Endodermal cell (in vitro differentiated cells): ENCODE results near the gene FXR2. TPM values are rescaled to one million over a fixed set of nuclear protein-coding genes. Genes with fewer than 3 reads are reported as not detected.

Experiments
- DNase-seq: peaks from one replicate; pipeline ENCODE4 v3.0.0-alpha.2; 2017
- H3K27ac ChIP-seq: 2 replicates; pipeline ENCODE4 v1.5.1; 2013; ENCODE audit warnings: mild to moderate bottlenecking, low read depth, low read length, moderate library complexity
- H3K27me3 ChIP-seq: 2 replicates; pipeline ENCODE4 v1.6.1; 2013; ENCODE audit warnings: mild to moderate bottlenecking, low read length, moderate library complexity; ENCODE audit not compliant: insufficient read depth, control insufficient read depth, poor library complexity, severe bottlenecking
- H3K36me3 ChIP-seq: 2 replicates; pipeline ENCODE4 v1.7.0; 2013; ENCODE audit warnings: mild to moderate bottlenecking, low read length, moderate library complexity; ENCODE audit not compliant: control insufficient read depth, insufficient read depth
- H3K4me1 ChIP-seq: one replicate; pipeline ENCODE4 v1.7.0; 2013; ENCODE audit warnings: low read length; ENCODE audit not compliant: control insufficient read depth, insufficient read depth
- H3K4me3 ChIP-seq: 2 replicates; pipeline ENCODE4 v1.5.1; 2013; ENCODE audit warnings: mild to moderate bottlenecking, low read length, moderate library complexity
- H3K9ac ChIP-seq: 2 replicates; pipeline ENCODE4 v1.6.1; 2013; ENCODE audit warnings: mild to moderate bottlenecking, low read length, moderate library complexity; ENCODE audit not compliant: poor library complexity, severe bottlenecking; ENCODE audit errors: extremely low read depth
- H3K9me3 ChIP-seq: 2 replicates; pipeline ENCODE4 v1.6.1; 2013; ENCODE audit warnings: mild to moderate bottlenecking, low read length, moderate library complexity; ENCODE audit not compliant: control insufficient read depth
- H3K27ac Mint-ChIP-seq: 2 replicates; pipeline ENCODE4 v1.8.0; 2020; ENCODE audit warnings: mixed read lengths
- H3K27me3 Mint-ChIP-seq: 2 replicates; pipeline ENCODE4 v1.8.0; 2021; ENCODE audit warnings: mild to moderate bottlenecking, mixed read lengths; ENCODE audit not compliant: insufficient read depth
- H3K36me3 Mint-ChIP-seq: 2 replicates; pipeline ENCODE4 v1.8.0; 2020; ENCODE audit warnings: low read depth, mixed read lengths
- H3K4me1 Mint-ChIP-seq: 2 replicates; pipeline ENCODE4 v1.8.0; 2020; ENCODE audit warnings: mixed read lengths
- H3K4me3 Mint-ChIP-seq: 2 replicates; pipeline ENCODE4 v1.8.0; 2020; ENCODE audit warnings: mild to moderate bottlenecking, moderate library complexity, mixed read lengths
- H3K9me3 Mint-ChIP-seq: 2 replicates; pipeline ENCODE4 v1.8.0; 2020; ENCODE audit warnings: mild to moderate bottlenecking, mixed read lengths
- WGBS, 2 experiments: methylation state at CpG; one replicate each; pipeline versions ENCODE4 v1.1.5 to v1.1.7; 2013; ENCODE audit warnings: missing lambda C conversion rate in 2 of 2, mixed read lengths in 1 of 2; ENCODE audit not compliant: insufficient coverage in 1 of 2, insufficient read length in 1 of 2; 5-methylcytosine and 5-hydroxymethylcytosine counted together
- total RNA-seq, 2 donors: library from RNA; stranded (reverse); fragmentation: NEBNext Ultra II Directional in 1 of 2; extraction: Animal tissue kit (Norgen Biotek cat#: 25700) in 1 of 2; gene quantifications; 2 replicates in 1 of 2; 3 replicates in 1 of 2; pipeline ENCODE4 v1.2.1, GENCODE V29; 2021
- TF ChIP-seq, protein P1 (sequence below): fragments of 200-600 bp; sonication (generic); conservative IDR thresholded peaks from 2 replicates; pipeline ENCODE4 v1.5.0; 2021; ENCODE audit warnings: antibody characterized with exemption, mild to moderate bottlenecking

FXR2 gene
- total RNA-seq, 2 donors from 2014 or later, result 52.1 to 53.9 TPM

GRCh38 chr17:7562208-7562605 is 52.5 kb downstream of the FXR2 start:
- Histone ChIP-seq H3K27me3 (no peaks in the 10 kb centered on the region), H3K4me1 (peaks cover 3% of the 10 kb centered on the region), H3K4me3 (peak overlapping the region; percentile 99), H3K36me3 (peaks cover 37% of the 10 kb centered on the region), H3K9me3 (no peaks in the 10 kb centered on the region), H3K27ac (peak overlapping the region; percentile 49), H3K9ac (peak overlapping the region; percentile 75)
- Mint-ChIP-seq H3K36me3 (peaks cover 31% of the 10 kb centered on the region), H3K4me1 (peaks cover 33% of the 10 kb centered on the region), H3K27me3 (no peaks in the 10 kb centered on the region), H3K4me3 (peak overlapping the region; percentile 79), H3K27ac (peak overlapping the region; percentile 85), H3K9me3 (no peaks in the 10 kb centered on the region)
- no peak for DNase-seq
- TF ChIP-seq, protein P1, sequence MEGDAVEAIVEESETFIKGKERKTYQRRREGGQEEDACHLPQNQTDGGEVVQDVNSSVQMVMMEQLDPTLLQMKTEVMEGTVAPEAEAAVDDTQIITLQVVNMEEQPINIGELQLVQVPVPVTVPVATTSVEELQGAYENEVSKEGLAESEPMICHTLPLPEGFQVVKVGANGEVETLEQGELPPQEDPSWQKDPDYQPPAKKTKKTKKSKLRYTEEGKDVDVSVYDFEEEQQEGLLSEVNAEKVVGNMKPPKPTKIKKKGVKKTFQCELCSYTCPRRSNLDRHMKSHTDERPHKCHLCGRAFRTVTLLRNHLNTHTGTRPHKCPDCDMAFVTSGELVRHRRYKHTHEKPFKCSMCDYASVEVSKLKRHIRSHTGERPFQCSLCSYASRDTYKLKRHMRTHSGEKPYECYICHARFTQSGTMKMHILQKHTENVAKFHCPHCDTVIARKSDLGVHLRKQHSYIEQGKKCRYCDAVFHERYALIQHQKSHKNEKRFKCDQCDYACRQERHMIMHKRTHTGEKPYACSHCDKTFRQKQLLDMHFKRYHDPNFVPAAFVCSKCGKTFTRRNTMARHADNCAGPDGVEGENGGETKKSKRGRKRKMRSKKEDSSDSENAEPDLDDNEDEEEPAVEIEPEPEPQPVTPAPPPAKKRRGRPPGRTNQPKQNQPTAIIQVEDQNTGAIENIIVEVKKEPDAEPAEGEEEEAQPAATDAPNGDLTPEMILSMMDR, result no peak
- 1 to 25% methylated on average over 1 to 28 of the region's 28 CpGs for WGBS, 2 experiments

DNA sequence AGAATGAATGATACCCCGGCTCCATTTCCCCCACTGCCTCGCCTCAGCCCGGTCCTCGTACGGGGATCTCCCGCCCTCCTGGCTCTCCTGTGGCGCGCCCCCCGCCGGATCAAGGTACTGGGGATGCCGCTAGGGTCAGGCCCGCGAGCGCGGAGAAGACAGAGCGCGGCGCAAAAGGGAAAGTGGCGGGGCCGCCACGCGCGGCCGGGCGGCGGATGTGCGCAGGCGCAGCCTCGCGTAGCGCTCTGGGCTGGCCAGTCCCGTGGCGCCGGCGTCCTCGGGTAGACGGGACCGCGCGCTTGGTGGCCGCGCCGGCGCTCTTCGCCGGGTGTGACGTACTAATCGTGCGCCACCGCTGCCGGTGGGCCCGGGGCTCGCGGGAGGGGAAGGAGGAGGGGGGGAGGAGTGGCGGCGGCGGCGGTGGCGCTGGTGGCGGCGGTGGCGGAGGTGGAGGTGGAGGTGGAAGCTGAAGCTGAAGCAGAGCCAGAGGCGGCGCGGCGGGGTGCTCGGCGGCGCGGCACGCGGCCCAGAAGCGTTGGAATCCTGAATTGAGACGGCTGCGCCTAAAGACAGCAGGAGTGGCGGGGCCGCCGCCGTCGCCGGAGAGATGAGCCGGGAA is 53.0 kb downstream of the FXR2 start, which contains the start of gene SENP3:
Gene SENP3 (plus strand): TSS at position 331 of the 619 bp plus-strand sequence. CDS start 1,158 bp downstream, outside the sequence.
- Mint-ChIP-seq H3K36me3 (peaks cover 27% of the 10 kb centered on the region), H3K4me1 (peaks cover 33% of the 10 kb centered on the region), H3K9me3 (no peaks in the 10 kb centered on the region), H3K4me3 (peak within 1 kb of the TSS; percentile 79), H3K27ac (peak within 1 kb of the TSS; percentile 98), H3K27me3 (no peaks in the 10 kb centered on the region)
- Histone ChIP-seq H3K9ac (peak within 1 kb of the TSS; percentile 75), H3K36me3 (peaks cover 32% of the 10 kb centered on the region), H3K4me3 (peak within 1 kb of the TSS; percentile 99), H3K9me3 (no peaks in the 10 kb centered on the region), H3K4me1 (peaks cover 3% of the 10 kb centered on the region), H3K27me3 (no peaks in the 10 kb centered on the region), H3K27ac (peak within 1 kb of the TSS; percentile 89)
- peak; percentile 97 for DNase-seq
- WGBS, 2 experiments, result 0% methylated on average over 23 to 76 of the region's 82 CpGs
- TF ChIP-seq, protein P1, result no peak

GRCh38 chr17:7561028-7561575 is 53.6 kb downstream of the FXR2 start:
- peak overlapping the region; percentile 79 for H3K4me3 Mint-ChIP-seq
- 0 to 1% methylated on average over 23 to 32 of the region's 32 CpGs for WGBS, 2 experiments
- DNase-seq, result peak; percentile 98
- peaks cover 27% of the 10 kb centered on the region for H3K36me3 ChIP-seq
- H3K27me3 Mint-ChIP-seq, result no peaks in the 10 kb centered on the region
- peak overlapping the region; percentile 75 for H3K9ac ChIP-seq
- H3K9me3 ChIP-seq, result no peaks in the 10 kb centered on the region
- peak overlapping the region; percentile 99 for H3K4me3 ChIP-seq
- H3K4me1 Mint-ChIP-seq, result peaks cover 33% of the 10 kb centered on the region
- peaks cover 24% of the 10 kb centered on the region for H3K36me3 Mint-ChIP-seq
- H3K9me3 Mint-ChIP-seq, result no peaks in the 10 kb centered on the region
- peaks cover 3% of the 10 kb centered on the region for H3K4me1 ChIP-seq
- peak overlapping the region; percentile 89 for H3K27ac ChIP-seq
- TF ChIP-seq, protein P1, result peak; percentile 78
- peak overlapping the region; percentile 98 for H3K27ac Mint-ChIP-seq
- H3K27me3 ChIP-seq, result no peaks in the 10 kb centered on the region
